LHCN-M2 (cell line): Measurements from ENCODE around the gene MSRB1. TPM values are rescaled to one million over a fixed set of nuclear protein-coding genes. Genes with fewer than 3 reads are reported as not detected.

Experiments
- DNase-seq: peaks from one replicate; pipeline ENCODE4 v3.0.0-alpha.2; 2012; ENCODE audit warnings: low read depth
- total RNA-seq: library from RNA; depleted of rRNA; stranded (reverse); fragments of >200 nt; gene quantifications from 2 replicates; pipeline ENCODE4 v1.2.3, GENCODE V29; 2014

The MSRB1 gene
- total RNA-seq, 1 experiment from 2014 or later, result 14.4 TPM

DNA sequence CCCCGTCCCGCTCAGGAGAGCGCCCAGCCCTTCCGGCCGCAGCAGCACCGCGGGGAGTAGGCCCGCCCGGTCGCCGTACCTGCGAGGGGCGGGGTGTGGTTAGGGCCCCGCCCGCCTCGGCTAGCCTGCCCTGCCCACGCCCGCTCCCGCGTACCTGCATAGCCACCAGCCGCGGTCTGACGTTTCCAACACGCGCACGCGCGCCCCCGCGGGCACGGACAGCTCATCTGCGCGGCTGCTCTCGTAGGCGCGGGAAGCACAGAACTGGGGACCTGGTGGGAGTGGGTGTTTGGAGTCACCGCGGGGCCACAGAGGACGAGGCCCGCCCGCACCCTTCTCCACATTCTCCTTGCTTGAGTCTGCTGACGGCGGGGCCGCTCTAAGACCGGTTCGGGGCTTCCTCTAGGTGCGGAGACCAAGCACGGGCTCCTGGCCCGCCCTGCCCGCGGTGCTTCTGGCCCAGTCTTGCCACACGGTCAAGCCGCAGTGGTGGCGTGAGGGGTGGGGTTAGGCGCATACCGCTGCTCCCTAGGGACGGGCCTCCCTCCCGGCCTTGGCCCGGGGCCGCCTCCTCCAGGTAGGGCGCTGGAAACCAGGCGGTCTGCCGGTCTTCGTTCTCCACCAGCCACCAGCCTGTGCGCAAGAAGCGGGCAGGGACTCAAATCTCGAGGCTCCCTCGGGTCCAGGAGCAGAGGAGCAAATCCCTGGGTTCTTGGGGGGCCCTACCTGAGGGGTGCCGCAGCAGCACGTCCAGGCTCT, 36.5 kb upstream of the MSRB1 start:
- DNase-seq, result no peak

DNA sequence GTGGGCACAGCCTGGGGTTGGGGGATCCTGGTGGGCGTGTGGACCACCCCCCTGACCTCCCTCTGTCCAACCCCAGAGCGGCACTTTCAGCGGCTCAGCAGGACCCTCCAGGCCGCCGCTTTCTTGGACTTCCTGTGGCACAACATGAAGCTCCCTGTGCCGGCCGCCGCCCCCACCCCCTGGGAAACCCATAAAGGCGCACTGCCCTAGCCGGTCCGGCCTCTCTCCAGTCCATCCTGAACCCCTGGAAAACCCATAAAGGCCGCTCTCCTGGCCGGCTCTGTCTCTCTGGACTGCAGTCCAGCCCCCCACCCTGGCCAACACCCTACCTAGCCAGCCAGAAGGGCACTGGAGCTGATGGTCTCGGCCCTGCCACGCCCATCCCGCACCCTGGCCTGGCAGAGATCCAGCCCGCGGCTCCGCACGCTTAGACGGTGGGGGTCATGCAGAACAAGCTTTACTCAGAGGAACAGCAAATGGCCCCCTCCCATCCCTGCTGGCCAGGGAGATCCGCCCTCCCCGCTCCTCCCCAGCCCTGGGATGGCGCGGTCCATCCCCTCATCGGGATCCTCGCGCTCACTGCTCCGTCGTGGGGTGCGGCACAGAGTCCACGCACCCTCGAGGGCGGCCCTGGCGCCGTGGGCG, 35.6 kb upstream of the MSRB1 start:
- DNase-seq, result no peak

DNA sequence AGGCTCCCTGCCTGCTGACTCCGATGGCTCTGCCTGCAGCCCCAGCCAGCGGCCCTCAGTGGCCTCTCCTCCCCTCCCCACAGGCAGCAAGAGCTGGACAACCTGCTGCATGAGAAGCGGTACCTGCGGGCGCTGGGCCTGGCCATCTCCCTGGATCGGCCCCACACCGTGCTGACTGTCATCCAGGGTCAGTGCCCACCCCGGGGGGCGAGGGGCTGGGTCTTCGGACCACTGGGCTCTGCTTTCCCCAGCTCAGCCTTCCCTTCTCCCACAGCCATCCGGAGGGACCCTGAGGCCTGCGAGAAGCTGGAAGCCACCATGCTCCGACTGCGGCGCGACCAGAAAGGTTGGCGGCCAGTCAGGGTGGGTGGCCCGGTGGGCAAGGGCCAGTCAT, 34.9 kb upstream of the MSRB1 start:
- DNase-seq, result no peak

DNA sequence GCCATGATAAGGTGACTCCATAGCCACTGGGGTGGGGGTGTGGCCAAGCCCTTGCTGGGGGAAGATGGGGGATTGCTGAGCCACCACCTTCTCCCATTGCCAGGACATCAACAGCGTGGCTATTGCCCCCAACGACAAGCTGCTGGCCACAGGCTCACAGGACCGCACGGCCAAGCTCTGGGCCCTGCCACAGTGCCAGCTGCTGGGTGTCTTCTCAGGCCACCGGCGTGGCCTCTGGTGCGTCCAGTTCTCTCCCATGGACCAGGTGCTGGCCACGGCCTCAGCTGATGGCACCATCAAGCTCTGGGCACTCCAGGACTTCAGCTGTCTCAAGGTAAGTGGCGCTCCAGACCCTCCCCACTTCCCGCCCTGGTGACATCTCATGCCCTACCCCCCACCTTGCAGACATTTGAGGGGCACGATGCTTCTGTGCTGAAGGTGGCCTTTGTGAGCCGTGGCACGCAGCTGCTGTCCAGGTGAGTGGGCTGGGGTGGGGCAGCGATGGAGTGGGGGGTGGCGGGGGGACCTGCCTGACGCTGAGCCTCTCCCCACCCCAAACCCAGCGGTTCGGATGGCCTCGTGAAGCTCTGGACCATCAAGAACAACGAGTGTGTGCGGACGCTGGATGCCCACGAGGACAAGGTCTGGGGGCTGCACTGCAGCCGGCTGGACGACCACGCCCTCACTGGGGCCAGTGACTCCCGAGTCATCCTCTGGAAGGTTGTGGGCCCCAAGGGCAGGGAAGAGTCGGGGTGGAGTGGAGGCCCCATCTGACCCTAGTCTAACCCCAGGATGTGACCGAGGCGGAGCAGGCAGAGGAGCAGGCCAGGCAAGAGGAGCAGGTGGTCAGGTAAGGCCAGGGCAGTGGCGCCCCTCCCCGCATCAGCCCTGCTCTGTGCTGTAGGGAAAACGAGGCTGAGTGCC, 34.2 kb upstream of the MSRB1 start:
- no peak for DNase-seq

DNA sequence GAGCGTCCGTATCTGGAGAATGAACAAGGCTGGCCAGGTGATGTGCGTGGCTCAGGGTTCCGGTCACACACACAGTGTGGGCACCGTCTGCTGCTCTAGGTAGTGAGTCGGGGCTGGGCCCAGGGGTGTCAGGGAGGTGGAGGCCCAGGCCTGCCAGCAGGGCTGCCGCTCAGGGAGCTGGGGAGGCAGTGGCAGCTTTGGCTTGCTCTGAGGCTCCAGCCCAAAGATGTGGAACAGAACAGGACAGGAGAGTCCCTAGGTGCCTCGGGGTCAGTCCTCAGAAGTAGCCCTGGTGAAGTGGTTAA, 33.2 kb upstream of the MSRB1 start:
- no peak for DNase-seq

DNA sequence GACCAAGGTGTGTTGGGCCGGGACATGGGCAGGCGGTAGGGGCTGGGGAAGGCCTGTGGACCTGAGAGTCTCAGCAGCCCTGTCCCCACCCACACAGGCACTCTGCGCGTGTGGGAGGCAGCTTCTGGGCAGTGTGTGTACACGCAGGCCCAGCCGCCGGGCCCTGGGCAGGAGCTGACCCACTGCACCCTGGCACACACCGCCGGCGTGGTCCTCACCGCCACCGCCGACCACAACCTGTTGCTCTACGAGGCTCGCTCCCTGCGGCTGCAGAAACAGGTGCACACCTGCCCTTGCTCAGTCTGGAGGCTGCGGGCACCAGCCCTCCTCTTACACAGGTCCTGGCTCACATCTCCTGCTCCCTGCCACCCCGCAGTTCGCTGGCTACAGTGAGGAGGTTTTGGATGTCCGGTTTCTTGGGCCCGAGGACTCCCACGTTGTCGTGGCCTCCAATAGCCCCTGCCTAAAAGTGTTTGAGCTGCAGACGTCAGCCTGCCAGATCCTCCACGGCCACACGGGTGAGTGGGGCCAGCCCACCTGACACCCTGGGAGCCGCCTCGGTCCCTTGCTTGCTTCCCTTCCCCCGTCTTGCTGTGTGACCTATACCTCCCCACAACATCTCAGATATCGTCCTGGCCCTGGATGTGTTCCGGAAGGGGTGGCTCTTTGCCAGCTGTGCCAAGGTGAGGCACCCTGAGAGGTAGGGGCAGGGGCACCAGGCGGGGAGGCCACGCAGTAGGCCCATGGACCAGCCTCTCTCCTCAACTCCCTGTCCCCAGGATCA, 32.6 kb upstream of the MSRB1 start:
- no peak for DNase-seq

DNA sequence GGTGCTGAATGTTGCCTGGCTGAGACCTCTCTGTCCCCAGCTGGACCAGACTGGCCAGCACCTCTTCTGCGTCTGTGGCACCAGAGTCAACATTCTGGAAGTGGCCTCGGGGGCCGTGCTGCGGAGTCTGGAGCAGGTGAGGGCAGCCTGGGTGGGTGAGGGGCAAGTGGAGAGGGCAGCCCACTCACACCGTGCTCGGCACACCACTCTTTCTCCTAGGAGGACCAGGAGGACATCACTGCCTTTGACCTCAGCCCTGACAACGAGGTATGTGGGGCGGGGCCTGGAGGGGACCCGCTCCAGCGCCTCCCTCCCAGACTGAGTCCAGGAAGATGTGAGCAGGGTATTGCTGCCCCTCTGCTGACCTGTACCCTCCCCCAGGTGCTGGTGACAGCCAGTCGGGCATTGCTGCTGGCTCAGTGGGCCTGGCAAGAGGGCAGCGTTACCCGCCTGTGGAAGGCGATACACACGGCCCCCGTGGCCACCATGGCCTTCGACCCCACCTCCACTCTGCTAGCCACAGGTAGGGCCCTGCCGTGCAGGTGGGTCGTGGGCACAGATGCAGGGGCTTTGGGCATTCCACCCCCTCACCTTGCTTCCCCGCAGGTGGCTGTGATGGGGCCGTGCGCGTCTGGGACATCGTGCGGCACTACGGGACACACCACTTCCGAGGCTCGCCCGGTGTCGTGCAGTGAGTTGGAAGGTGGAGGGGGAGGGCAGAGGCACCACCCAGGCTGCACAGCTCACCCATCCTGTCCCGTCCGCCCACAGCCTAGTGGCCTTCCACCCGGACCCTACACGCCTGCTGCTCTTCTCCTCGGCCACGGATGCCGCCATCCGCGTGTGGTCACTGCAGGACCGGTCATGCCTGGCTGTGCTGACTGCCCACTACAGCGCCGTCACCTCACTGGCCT, 31.4 kb upstream of the MSRB1 start:
- DNase-seq, result no peak

DNA sequence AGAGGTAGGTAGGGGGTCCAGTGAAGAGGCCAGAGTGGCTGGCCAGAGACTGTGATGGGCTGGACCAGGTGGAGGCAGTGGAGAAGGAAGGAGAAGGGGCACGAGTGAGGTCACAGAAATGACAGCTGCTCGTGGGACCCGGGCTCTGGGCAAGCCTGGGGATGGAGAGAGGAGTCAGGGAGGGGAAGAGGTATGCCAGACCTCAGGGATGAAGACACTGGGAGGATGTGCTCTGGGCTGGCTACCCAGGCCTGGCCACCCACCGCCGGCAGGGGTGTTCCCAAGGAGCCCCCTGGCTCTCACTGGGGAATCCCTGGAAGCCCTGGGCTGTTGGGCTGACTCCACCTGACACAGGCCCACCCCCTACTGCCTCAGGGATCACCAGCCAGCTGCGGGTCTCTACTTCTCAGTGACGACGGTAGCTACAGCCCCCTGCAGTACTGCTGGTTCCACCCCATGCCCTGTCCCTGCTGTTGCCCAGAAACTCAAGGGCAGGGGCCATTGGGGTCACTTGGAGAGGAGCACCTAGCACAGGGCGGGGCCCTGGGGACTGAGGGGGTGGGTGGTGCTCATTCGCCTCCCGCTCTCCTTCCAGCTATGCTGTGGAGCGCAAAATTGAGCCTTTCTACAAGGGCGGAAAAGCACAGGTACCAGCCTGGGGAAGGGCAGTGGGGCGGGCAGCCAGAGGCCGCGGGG, 30.6 kb upstream of the MSRB1 start:
- no peak for DNase-seq

DNA sequence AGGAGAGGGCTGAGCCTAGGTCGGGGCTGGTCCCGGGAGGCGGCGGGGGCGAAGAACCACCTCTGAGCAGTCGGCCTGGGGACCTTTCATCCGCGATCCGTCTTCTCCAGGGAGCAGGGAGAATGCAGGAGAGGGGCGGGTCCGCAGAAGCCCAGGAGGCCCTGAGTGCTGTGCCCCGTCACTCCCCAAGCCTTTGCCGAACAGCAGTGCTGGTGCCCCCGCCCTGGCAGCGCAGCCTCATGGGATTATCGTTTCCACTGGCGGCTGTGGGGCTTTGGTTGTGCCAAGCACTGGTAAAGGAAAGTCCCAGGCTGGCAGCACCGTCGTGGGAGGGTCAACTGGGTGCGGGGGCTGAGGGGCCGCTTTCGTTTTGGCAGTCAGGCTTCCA, 29.5 kb upstream of the MSRB1 start:
- no peak for DNase-seq

DNA sequence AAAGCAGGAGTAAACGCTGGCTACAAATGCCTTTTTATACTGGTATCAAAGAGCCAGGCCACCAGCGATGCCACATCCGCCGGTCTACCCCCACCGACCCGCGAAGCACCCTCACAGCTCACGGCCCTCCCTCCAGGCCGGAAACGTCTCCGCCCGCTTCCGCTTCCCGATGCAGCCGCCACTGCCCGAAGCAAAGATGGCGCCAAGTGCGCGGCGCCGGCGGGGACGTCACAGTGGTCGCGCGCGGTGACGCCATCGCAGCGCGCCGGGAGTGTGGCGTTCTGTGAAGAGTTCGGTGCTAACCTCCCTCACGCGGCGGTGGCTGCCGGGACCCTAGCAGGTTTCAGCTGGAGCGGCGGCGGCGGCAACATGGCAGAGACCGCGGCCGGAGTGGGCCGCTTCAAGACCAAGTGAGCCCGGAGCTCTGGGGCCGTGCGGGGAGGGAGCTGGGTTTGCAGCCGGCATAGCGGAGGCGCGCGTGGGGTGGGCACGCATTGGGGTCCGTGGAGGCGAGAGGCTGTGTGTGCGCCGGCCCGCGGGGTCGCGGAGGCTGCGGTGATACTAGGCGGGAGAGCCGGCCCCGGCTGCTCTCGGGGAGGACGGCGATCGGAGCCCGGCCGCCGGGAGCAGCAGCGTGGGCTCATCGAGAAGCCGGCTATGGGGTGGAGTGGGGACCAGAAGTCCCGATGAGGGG, 28.9 kb upstream of the MSRB1 start, which contains the start of gene TBL3:
Gene TBL3 (plus strand): TSS at position 258 of the 694 bp plus-strand sequence. CDS start 112 bp downstream, at position 370.
- DNase-seq, result peak; percentile 93

DNA sequence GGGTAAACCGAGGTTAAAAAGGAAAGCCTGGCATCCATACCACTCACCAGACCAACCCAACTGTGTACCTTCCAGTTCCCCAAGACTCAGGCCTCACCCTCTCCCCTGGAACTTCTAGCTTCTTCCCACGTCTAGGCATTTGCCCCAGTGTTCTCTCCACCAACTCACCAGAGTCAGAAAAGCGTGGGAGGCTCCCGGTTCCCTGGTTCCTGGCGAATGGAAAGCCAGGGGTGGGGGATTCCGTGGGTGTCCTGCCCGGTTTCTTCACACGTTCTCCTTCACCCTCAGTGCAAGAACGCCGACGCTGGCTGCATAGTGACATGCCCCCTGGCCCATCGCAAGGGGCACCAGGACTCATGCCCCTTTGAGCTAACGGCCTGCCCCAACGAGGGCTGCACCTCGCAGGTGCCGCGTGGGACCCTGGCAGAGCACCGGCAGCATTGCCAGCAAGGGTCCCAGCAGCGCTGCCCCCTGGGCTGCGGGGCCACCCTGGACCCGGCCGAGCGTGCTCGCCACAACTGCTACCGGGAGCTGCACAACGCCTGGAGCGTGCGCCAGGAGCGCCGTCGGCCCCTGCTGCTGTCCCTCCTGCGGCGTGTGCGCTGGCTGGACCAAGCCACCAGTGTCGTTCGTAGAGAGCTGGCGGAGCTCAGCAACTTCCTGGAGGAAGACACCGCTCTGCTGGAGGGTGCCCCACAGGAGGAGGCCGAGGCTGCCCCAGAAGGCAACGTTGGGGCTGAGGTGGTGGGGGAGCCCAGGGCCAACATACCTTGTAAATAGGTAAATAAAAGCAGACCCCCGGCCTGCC, 25.4 kb upstream of the MSRB1 start:
- no peak for DNase-seq

DNA sequence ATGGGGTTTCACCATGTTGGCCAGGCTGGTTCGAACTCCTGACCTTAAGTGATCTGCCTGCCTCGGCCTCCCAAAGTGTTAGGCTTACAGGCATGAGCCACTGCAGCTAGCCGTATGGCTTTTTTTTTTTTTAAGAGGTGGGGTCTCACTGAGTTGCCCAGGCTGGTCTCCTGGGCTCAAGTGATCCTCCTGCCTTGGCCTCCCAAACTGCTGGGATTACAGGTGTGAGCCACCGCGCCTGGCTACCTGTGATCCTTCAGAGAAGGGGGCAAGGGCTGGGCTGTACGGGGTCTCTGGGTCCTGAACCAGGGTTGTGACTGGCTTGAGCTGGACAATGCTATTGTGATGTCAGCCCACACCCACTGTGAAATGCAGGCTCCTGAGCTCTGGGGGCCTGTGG, 23.5 kb upstream of the MSRB1 start, which contains the start of gene RNF151:
Gene RNF151 (plus strand): TSS at position 397 of the 400 bp plus-strand sequence. CDS start 26 bp downstream, outside the sequence.
- DNase-seq, result no peak

DNA sequence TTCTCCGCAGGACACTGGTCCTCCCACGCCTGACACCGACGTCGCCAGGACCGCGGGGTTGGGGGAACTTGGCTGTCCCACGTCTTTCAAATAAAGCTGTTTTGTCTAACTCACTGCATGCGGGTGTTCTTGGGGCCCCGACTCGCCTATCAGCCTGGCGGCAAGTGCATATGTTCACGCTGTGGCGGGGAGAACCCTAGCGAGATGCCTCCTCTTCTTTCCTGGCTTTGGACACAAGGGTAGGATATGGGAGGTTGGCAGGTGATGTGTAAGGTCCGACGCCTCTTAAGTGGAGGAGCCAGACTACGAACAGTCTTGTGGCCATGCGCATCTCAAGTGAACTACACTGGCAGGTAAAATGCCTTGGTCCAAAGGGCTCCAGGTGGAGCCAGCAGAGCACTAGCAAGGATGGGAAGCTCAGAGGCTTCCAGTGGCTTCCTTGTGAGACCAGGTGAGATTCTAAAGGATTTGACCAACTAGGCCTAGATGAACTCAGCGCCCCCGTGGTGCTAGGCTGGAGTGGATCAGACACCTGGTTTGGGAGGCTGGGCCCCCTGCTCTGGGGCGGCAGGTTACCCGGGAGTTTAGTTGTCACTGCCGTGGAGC, 22.5 kb upstream of the MSRB1 start:
- no peak for DNase-seq

DNA sequence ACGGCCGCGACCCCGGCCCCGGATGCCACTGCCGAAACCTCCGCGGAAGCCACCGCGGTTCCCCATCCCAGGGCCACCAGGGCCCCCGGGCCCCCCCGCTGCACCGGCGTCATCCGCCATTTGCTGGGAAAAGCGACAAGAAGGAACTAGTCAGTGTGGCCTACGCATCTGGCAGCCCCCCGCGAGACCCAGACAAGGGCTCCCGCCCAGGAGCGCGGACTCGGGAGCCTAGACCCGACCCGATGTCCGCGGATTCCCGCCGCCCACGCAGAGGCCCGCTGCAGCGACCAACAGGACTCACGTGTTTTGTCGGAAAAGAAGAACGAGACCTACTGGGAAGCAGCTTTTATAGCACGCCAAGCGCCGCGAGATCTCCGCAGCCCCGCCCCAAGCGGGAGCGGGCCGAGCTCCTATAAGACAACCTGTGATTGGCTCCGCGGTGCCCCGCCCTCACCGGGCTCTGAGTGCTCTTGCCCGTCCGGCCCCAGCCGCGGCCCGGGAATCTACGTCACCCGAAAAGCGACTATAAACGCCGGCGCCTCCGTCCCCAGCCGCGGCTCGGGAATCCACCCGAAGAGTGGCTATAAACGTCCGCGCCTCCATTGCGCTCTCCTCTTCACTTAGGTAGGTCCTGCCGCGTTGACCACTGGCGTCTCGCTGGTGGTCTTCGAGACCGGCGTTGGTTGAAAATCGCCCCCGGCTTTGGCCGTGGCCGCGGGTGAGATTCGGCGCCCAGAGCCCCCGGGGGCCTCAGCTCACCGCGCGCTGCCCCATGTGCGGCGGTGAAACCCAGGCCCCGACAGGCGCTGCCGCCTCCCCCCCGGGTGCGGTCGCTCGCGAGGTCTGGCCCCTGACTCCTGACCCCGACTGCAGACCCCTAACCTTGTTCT, 21.8 kb upstream of the MSRB1 start, which contains the start of gene RPS2:
Gene RPS2 (minus strand): TSS at position 321 of the 890 bp plus-strand sequence. CDS start 201 bp downstream, at position 120.
- peak; percentile 97 for DNase-seq

DNA sequence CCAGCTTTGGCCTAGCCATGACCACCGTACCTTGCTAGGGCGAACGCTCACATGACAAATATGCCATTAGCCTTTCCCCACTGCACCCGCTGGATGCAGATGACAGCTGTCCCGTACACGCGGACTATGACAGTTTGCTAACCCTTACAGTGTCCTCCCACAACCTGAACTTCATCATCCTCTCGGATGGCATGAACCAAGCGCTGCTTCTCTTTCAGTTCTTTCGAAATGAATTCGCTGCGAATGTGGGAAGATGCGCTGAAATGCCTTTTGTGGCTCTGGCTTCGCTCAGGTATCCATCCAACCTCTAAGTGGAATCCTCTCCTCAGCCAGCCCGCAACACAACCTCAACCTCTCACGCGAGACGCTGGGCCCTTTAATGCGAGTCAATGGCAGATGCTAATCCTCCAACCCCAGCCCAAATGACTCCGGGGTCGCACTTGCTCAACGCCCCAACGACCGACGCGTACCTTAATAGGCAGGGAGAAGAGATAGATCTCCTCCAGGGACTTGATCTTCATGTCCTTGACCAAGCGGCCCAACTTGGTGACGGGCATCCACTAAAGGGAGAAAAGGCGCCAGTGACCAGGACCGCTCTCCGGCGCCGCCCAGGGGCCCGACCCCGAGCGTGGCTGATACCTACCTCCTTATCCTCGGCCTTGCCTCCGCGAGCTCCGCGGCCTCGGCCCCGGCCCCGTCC, 21.0 kb upstream of the MSRB1 start:
- peak; percentile 45 for DNase-seq
